CD14-positive monocyte (primary cell): Measurements from ENCODE around the gene KIF20A. TPM values are rescaled to one million over a fixed set of nuclear protein-coding genes. Genes with fewer than 3 reads are reported as not detected.

Experiments
- DNase-seq, 3 donors: peaks; one replicate each; pipeline ENCODE4 v3.0.0-alpha.2; 2011 to 2022
- H2AFZ ChIP-seq: 2 replicates; pipeline ENCODE4 v1.6.0; 2012; ENCODE audit warnings: mild to moderate bottlenecking, low read depth, low read length, inconsistent platforms; ENCODE audit not compliant: insufficient read depth, poor library complexity, severe bottlenecking
- H3K27ac ChIP-seq, 2 donors: 1 replicate in 1 of 2; 2 replicates in 1 of 2; pipeline ENCODE4 v1.5.1; 2012 to 2013; ENCODE audit warnings: low read length in 2 of 2, control low read depth in 1 of 2, inconsistent platforms in 1 of 2, low read depth in 1 of 2, mild to moderate bottlenecking in 1 of 2
- H3K27me3 ChIP-seq, 2 donors: one replicate each; pipeline versions ENCODE4 v1.6.0 to v1.6.1; 2011 to 2013; ENCODE audit warnings: low read length in 2 of 2; ENCODE audit not compliant: control insufficient read depth in 2 of 2, insufficient read depth in 2 of 2
- H3K36me3 ChIP-seq, 2 donors: replicated peaks in 1 of 2; 1 replicate in 1 of 2; 2 replicates in 1 of 2; pipeline versions ENCODE4 v1.5.1 to v1.6.1; 2012 to 2013; ENCODE audit warnings: low read length in 2 of 2, control low read depth in 1 of 2, inconsistent platforms in 1 of 2, mild to moderate bottlenecking in 1 of 2; ENCODE audit not compliant: insufficient read depth in 2 of 2, control insufficient read depth in 1 of 2
- H3K4me1 ChIP-seq, 2 donors: 1 replicate in 1 of 2; 2 replicates in 1 of 2; pipeline versions ENCODE4 v1.5.1 to v1.6.1; 2012 to 2013; ENCODE audit warnings: low read length in 2 of 2, control low read depth in 1 of 2, inconsistent platforms in 1 of 2, mild to moderate bottlenecking in 1 of 2, moderate library complexity in 1 of 2; ENCODE audit not compliant: insufficient read depth in 2 of 2, control insufficient read depth in 1 of 2
- H3K4me2 ChIP-seq: replicated peaks from 2 replicates; pipeline ENCODE3; 2012; ENCODE audit warnings: low read length, moderate library complexity, mild to moderate bottlenecking; ENCODE audit not compliant: poor library complexity, severe bottlenecking; ENCODE audit errors: extremely low read depth
- H3K4me3 ChIP-seq, 3 experiments: fragments of 200-600 bp in 1 of 3; sonication (generic) in 1 of 3; replicated peaks in 1 of 3; 1 replicate in 2 of 3; 2 replicates in 1 of 3; pipeline ENCODE4 v1.5.1; 2011 to 2013; ENCODE audit warnings: low read length in 3 of 3, mild to moderate bottlenecking in 3 of 3, control low read depth in 2 of 3, low read depth in 2 of 3, inconsistent platforms in 1 of 3, moderate library complexity in 1 of 3
- H3K79me2 ChIP-seq: 2 replicates; pipeline ENCODE4 v1.6.0; 2012; ENCODE audit warnings: mild to moderate bottlenecking, control low read depth, inconsistent platforms, low read length, moderate library complexity; ENCODE audit not compliant: insufficient read depth
- H3K9ac ChIP-seq: 2 replicates; pipeline ENCODE4 v1.6.0; 2017; ENCODE audit warnings: low read length, mild to moderate bottlenecking; ENCODE audit not compliant: insufficient read depth, poor library complexity, severe bottlenecking
- H3K9me3 ChIP-seq, 2 donors: replicated peaks in 1 of 2; 1 replicate in 1 of 2; 2 replicates in 1 of 2; pipeline versions ENCODE4 v1.5.1 to v1.6.1; 2012 to 2013; ENCODE audit warnings: low read length in 2 of 2, control low read depth in 1 of 2; ENCODE audit not compliant: control insufficient read depth in 1 of 2, insufficient read depth in 1 of 2
- H4K20me1 ChIP-seq: 2 replicates; pipeline ENCODE4 v1.6.0; 2012; ENCODE audit warnings: mild to moderate bottlenecking, low read length, control low read depth, moderate library complexity; ENCODE audit not compliant: insufficient read depth
- H3K27ac Mint-ChIP-seq, 7 donors: one replicate each; pipeline ENCODE4 v1.8.0; 2020; ENCODE audit warnings: mild to moderate bottlenecking in 7 of 7, mixed read lengths in 7 of 7, moderate library complexity in 6 of 7, inconsistent platforms in 2 of 7
- H3K27me3 Mint-ChIP-seq, 3 donors: one replicate each; pipeline ENCODE4 v1.8.0; 2021 to 2022; ENCODE audit warnings: low read depth in 3 of 3, mild to moderate bottlenecking in 3 of 3, mixed read lengths in 3 of 3, moderate library complexity in 3 of 3, inconsistent platforms in 1 of 3
- H3K36me3 Mint-ChIP-seq, 2 donors: one replicate each; pipeline ENCODE4 v1.8.0; 2020; ENCODE audit warnings: mixed read lengths in 2 of 2, inconsistent platforms in 1 of 2, mild to moderate bottlenecking in 1 of 2
- H3K4me1 Mint-ChIP-seq: one replicate; pipeline ENCODE4 v1.8.0; 2020; ENCODE audit warnings: mild to moderate bottlenecking, mixed read lengths
- H3K4me3 Mint-ChIP-seq, 2 donors: one replicate each; pipeline ENCODE4 v1.8.0; 2020; ENCODE audit warnings: mild to moderate bottlenecking in 2 of 2, mixed read lengths in 2 of 2, moderate library complexity in 1 of 2
- H3K9me3 Mint-ChIP-seq, 7 donors: one replicate each; pipeline ENCODE4 v1.8.0; 2020 to 2022; ENCODE audit warnings: mixed read lengths in 7 of 7, mild to moderate bottlenecking in 6 of 7, moderate library complexity in 6 of 7, inconsistent platforms in 2 of 7
- WGBS: methylation state at CpG from one replicate; pipeline ENCODE4 v1.1.5; 2013; ENCODE audit warnings: missing lambda C conversion rate; ENCODE audit not compliant: insufficient coverage; 5-methylcytosine and 5-hydroxymethylcytosine counted together
- intact Hi-C, 2 donors: fragments of 100-400 bp; cut with micrococcal nuclease; formaldehyde crosslinking; loops; one replicate each; pipeline versions ENCODE4 v1.15.0 to v1.15.1; 2023
- polyA minus RNA-seq: library from RNA; depleted of rRNA, polyadenylated mRNA; stranded (reverse); fragments of >200 nt; gene quantifications from 2 replicates; pipeline ENCODE4 v1.2.3, GENCODE V29; 2012
- polyA plus RNA-seq, 3 donors: library from polyadenylated mRNA; depleted of rRNA in 1 of 3; unstranded in 2 of 3; stranded (reverse) in 1 of 3; fragments of 300-500 nt in 2 of 3; fragments of >200 nt in 1 of 3; fragmentation: Illumina TruSeq in 2 of 3; gene quantifications; 1 replicate in 2 of 3; 2 replicates in 1 of 3; pipeline ENCODE4 v1.2.3, GENCODE V29; 2012 to 2021
- total RNA-seq, 12 experiments: library from RNA in 1 of 12; stranded (reverse) in 1 of 12; fragments of 120-200 nt in 1 of 12; gene quantifications; one replicate each; pipeline ENCODE4 v1.2.4 and lab custom pipeline; 2013 to 2026; ENCODE audit warnings: mixed read lengths in 6 of 12, inconsistent platforms in 1 of 12
- TF ChIP-seq, protein P1 (sequence below): fragments of 200-600 bp; IDR thresholded peaks from one replicate; pipeline ENCODE4 v1.8.0; 2022; ENCODE audit warnings: antibody characterized with exemption, mild to moderate bottlenecking

KIF20A gene
- 0.15 TPM for total RNA-seq (2013)
- not detected for polyA plus RNA-seq
- 0.24 TPM in 1 of 2 replicates, not detected in the other for polyA minus RNA-seq
- total RNA-seq (lab: John Stamatoyannopoulos, UW), result 0.06 to 12.7 (median 0.25) reads per million in 11 experiments

DNA sequence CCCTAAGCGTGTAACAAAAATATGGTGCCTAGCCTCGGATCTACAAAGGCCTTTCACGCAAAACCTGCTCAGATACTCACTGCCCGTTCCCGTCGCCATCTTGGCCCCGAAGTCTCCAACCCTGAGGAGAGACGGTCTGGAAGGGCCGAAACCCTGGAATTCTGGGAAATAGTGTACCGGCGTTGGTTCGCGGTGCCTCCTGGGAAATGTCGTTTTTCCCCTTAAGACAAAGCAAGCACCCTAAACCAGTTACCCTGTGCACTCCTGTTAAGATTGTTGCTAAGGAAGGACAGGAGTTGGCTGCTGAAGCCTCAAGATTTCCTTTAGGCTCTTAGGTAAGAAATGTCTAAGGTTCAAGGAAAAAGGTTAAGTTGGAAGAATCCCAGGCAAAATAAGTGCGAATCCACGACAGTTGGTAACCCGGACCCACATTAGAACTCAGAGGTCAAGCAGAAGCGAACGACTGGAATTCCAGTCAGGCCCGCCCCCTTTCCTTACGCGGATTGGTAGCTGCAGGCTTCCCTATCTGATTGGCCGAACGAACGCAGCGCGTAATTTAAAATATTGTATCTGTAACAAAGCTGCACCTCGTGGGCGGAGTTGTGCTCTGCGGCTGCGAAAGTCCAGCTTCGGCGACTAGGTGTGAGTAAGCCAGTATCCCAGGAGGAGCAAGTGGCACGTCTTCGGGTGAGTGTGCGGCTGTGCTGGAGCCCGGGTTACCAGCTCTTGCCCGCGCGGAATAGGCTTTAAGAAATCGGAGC lies at the start of gene KIF20A, which contains the start of gene BRD8:
TSS of gene KIF20A (plus strand) at position 597 of the 761 bp plus-strand sequence. CDS start 569 bp downstream, outside the sequence.
TSS of gene BRD8 (minus strand) at position 115 of the 761 bp plus-strand sequence. CDS start at position 99, 16 bp downstream.
- Histone ChIP-seq H3K4me3 (peak within 1 kb of the TSS; percentile 73 to 94 (median 79)), H3K9me3 (no peaks in the 10 kb centered on the region), H4K20me1 (peaks cover 5% of the 10 kb centered on the region), H3K9ac (peak within 1 kb of the TSS; percentile 64), H3K4me1 (peaks cover 25 to 31% of the 10 kb centered on the region in 2 donors), H3K36me3 (peaks cover 34 to 55% of the 10 kb centered on the region in 2 donors), H3K27me3 (no peaks in the 10 kb centered on the region), H2AFZ (peak within 1 kb of the TSS; percentile 93), H3K27ac (peak within 1 kb of the TSS; percentile 15 to 63), H3K79me2 (peaks cover 64% of the 10 kb centered on the region), H3K4me2 (peak within 1 kb of the TSS; percentile 99)
- intact Hi-C loops, result loop anchor here in 1 of 2 donors (5.0 to 10.0 kb wide), 3 partner anchors 34 to 366 kb away; partner anchors contain the start of genes CDC23, ETF1 and FAM53C
- H3K4me3 Mint-ChIP-seq, result peak within 1 kb of the TSS in 1 of 2 donors; percentile 16
- H3K9me3 Mint-ChIP-seq, result no peaks in the 10 kb centered on the region
- DNase-seq, result peak; percentile 86 to 95 (median 89)
- H3K4me1 Mint-ChIP-seq, result peaks cover 1% of the 10 kb centered on the region
- no peaks in the 10 kb centered on the region for H3K27me3 Mint-ChIP-seq
- WGBS, result 0% methylated on average over 28 of the region's 41 CpGs
- TF ChIP-seq, protein P1, sequence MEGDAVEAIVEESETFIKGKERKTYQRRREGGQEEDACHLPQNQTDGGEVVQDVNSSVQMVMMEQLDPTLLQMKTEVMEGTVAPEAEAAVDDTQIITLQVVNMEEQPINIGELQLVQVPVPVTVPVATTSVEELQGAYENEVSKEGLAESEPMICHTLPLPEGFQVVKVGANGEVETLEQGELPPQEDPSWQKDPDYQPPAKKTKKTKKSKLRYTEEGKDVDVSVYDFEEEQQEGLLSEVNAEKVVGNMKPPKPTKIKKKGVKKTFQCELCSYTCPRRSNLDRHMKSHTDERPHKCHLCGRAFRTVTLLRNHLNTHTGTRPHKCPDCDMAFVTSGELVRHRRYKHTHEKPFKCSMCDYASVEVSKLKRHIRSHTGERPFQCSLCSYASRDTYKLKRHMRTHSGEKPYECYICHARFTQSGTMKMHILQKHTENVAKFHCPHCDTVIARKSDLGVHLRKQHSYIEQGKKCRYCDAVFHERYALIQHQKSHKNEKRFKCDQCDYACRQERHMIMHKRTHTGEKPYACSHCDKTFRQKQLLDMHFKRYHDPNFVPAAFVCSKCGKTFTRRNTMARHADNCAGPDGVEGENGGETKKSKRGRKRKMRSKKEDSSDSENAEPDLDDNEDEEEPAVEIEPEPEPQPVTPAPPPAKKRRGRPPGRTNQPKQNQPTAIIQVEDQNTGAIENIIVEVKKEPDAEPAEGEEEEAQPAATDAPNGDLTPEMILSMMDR, result no peak
- H3K36me3 Mint-ChIP-seq, result peaks cover 36 to 60% of the 10 kb centered on the region in 2 donors
- peak within 1 kb of the TSS in 3 of 7 donors; percentile 1 to 75 (median 68) for H3K27ac Mint-ChIP-seq

DNA sequence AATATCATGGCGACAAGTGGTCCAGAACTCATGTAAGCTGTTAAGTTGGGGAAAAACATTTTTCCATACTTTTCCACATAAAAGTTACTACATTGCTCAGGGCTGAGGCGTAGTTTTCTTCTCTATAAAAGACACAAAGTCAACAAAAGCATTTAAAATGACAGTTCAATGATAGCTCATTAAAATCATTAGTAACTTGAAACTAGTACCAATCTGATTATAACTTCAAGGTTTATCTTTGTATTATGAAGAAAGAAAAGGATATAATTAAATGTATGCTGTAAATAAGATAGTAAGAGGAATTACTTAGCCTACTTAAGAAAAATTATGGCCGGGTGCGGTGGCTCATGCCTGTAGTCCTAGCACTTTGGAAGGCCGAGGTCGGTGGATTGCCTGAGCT lies 49.6 kb upstream of the KIF20A start:
- intact Hi-C loops, result no loop called here
- peaks cover 2 to 24% (median 7%) of the 10 kb centered on the region in 3 donors for H3K27me3 Mint-ChIP-seq
- no peaks in the 10 kb centered on the region for H3K9me3 Mint-ChIP-seq
- Histone ChIP-seq H3K27me3 (peaks cover 3 to 8% of the 10 kb centered on the region in 2 donors), H3K36me3 (no peaks in the 10 kb centered on the region), H3K4me3 (no peak overlapping the region), H3K4me2 (no peak overlapping the region), H3K79me2 (no peaks in the 10 kb centered on the region), H3K9ac (no peak overlapping the region), H3K9me3 (no peaks in the 10 kb centered on the region), H3K4me1 (peaks cover 0 to 6% of the 10 kb centered on the region in 2 donors), H3K27ac (no peak overlapping the region), H2AFZ (no peak overlapping the region), H4K20me1 (no peaks in the 10 kb centered on the region)
- peaks cover 4% of the 10 kb centered on the region for H3K4me1 Mint-ChIP-seq
- TF ChIP-seq, protein P1, result no peak
- H3K36me3 Mint-ChIP-seq, result no peaks in the 10 kb centered on the region
- no peak for DNase-seq
- WGBS, result 98% methylated on average over 4 of the region's 6 CpGs
- H3K27ac Mint-ChIP-seq, result no peak overlapping the region
- H3K4me3 Mint-ChIP-seq, result no peak overlapping the region
